Hindlimb muscle (tissue), 1 donor: ENCODE results near the gene TRIM6. TPM values are rescaled to one million over a fixed set of nuclear protein-coding genes. Genes with fewer than 3 reads are reported as not detected.

Experiments used
- polyA plus RNA-seq: library from polyadenylated mRNA; unstranded; fragments of 120-200 nt; gene quantifications from one replicate; pipeline ENCODE4 v1.2.1, GENCODE V29; 2013; ENCODE audit not compliant: insufficient read length

TRIM6 gene
- polyA plus RNA-seq, 1 donor: 1.1 TPM

Other genes starting within 250 kb of the TRIM6 start
- gene OR51B6, start 245.1 kb upstream of the TRIM6 start, polyA plus RNA-seq: not detected
- gene OR51M1, start 212.8 kb upstream of the TRIM6 start, polyA plus RNA-seq: not detected
- gene OR51Q1, start 174.5 kb upstream of the TRIM6 start, polyA plus RNA-seq: not detected
- gene OR51I1, start 155.1 kb upstream of the TRIM6 start, polyA plus RNA-seq: not detected
- gene OR51I2, start 147.3 kb upstream of the TRIM6 start, polyA plus RNA-seq: not detected
- gene OR52D1, start 108.0 kb upstream of the TRIM6 start, polyA plus RNA-seq: not detected
- not detected for gene UBQLN3, start 86.7 kb upstream of the TRIM6 start, polyA plus RNA-seq
- 0.22 TPM for gene UBQLNL, start 79.9 kb upstream of the TRIM6 start, polyA plus RNA-seq
- not detected for gene OR52H1, start 48.1 kb upstream of the TRIM6 start, polyA plus RNA-seq
- not detected for gene OR52B6, start 15.8 kb upstream of the TRIM6 start, polyA plus RNA-seq
- 4.1 TPM for gene TRIM34, start 28.4 kb downstream of the TRIM6 start, polyA plus RNA-seq
- gene TRIM5, start 88.4 kb downstream of the TRIM6 start, polyA plus RNA-seq: 13.9 TPM
- gene TRIM22, start 93.2 kb downstream of the TRIM6 start, polyA plus RNA-seq: 12.1 TPM
- not detected for gene OR56B1, start 139.8 kb downstream of the TRIM6 start, polyA plus RNA-seq
- 0.26 TPM for gene OR52N4, start 157.6 kb downstream of the TRIM6 start, polyA plus RNA-seq
- gene OR52N5, start 186.7 kb downstream of the TRIM6 start, polyA plus RNA-seq: not detected
- gene OR52N1, start 194.6 kb downstream of the TRIM6 start, polyA plus RNA-seq: not detected
- not detected for gene OR52N2, start 212.3 kb downstream of the TRIM6 start, polyA plus RNA-seq
- not detected for gene OR52E6, start 245.3 kb downstream of the TRIM6 start, polyA plus RNA-seq